Type B pancreatic cell (in vitro differentiated cells): ENCODE results near the gene ARMC5. TPM values are rescaled to one million over a fixed set of nuclear protein-coding genes. Genes with fewer than 3 reads are reported as not detected.
A peak's percentile ranks its signal among the peaks of the same experiment; 100 is the strongest.
"Not testable (repeated sequence)": the region's sequence is repeated elsewhere in the genome, so short reads cannot be mapped to it uniquely, and the experiment has no call there.

Experiments used
- DNase-seq: peaks from one replicate; pipeline ENCODE4 v3.0.0; 2021; ENCODE audit warnings: mixed read lengths; ENCODE audit not compliant: unreplicated experiment; ENCODE audit errors: extremely low spot score
- H3K27ac Mint-ChIP-seq: 2 replicates; pipeline ENCODE4 v1.8.0; 2021; ENCODE audit warnings: mild to moderate bottlenecking, mixed read lengths
- H3K27me3 Mint-ChIP-seq: 2 replicates; pipeline ENCODE4 v1.8.0; 2021; ENCODE audit warnings: mixed read lengths
- H3K36me3 Mint-ChIP-seq: 2 replicates; pipeline ENCODE4 v1.8.0; 2021; ENCODE audit warnings: mixed read lengths
- H3K4me1 Mint-ChIP-seq: one replicate; pipeline ENCODE4 v1.8.0; 2021; ENCODE audit warnings: mixed read lengths; ENCODE audit not compliant: unreplicated experiment
- H3K4me3 Mint-ChIP-seq: 2 replicates; pipeline ENCODE4 v1.8.0; 2021; ENCODE audit warnings: mild to moderate bottlenecking, mixed read lengths
- H3K9me3 Mint-ChIP-seq: 2 replicates; pipeline ENCODE4 v1.8.0; 2021; ENCODE audit warnings: mixed read lengths
- total RNA-seq: library from RNA; stranded (reverse); gene quantifications from 2 replicates; pipeline ENCODE4 v1.2.1, GENCODE V29; 2021; ENCODE audit warnings: low replicate concordance
- TF ChIP-seq, protein P1 (sequence below): fragments of 200-600 bp; sonication (generic); conservative IDR thresholded peaks from 2 replicates; pipeline ENCODE4 v1.5.0; 2021; ENCODE audit warnings: antibody characterized with exemption, mild to moderate bottlenecking

Gene ARMC5
- total RNA-seq, 1 donor from 2014 or later, result 11.1 TPM

DNA sequence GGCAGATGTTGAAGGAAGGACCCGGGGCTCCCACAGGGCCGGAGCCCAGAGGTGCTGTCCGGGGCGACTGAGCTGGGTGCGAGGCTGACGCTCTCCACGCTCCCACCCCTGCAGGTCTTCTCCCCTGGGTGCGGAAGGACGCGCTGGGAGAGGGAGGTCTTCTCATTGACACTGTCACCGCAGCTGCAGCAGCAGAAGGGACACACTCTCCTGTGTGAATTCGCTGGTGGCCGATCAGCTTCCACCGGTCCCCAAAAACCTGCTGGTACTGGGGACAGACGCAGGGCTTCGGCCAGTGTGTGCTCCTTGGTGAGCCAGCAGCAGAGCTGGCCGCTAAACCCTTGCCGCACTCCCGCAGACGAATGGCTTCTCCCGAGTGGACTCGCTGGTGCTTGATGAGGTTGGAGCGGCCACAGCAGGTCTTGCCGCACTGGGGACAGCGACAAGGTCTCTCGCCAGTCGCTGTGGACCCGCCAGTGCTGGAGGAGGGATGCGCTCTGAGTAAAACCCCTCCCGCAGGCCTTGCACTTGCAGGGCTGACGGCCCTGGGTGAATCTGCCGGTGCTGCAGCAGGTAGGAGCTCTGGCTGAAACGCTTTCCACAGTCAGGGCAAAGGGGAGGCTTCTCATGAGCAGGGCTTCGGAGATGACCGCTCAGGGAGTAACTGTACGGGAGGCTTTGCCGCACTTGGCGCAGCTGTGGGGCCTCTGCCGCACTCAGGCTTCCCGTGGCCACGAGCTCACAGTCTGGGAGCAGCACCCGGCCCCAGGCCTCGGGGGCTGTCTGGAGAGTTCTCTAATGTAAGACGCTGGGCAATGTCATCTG lies 22.9 kb upstream of the ARMC5 start:
- no peak for DNase-seq
- H3K36me3 Mint-ChIP-seq, result no peaks in the 10 kb centered on the region
- H3K4me1 Mint-ChIP-seq, result no peaks in the 10 kb centered on the region
- H3K9me3 Mint-ChIP-seq, result no peaks in the 10 kb centered on the region
- H3K27ac Mint-ChIP-seq, result no peak overlapping the region
- TF ChIP-seq, protein P1, sequence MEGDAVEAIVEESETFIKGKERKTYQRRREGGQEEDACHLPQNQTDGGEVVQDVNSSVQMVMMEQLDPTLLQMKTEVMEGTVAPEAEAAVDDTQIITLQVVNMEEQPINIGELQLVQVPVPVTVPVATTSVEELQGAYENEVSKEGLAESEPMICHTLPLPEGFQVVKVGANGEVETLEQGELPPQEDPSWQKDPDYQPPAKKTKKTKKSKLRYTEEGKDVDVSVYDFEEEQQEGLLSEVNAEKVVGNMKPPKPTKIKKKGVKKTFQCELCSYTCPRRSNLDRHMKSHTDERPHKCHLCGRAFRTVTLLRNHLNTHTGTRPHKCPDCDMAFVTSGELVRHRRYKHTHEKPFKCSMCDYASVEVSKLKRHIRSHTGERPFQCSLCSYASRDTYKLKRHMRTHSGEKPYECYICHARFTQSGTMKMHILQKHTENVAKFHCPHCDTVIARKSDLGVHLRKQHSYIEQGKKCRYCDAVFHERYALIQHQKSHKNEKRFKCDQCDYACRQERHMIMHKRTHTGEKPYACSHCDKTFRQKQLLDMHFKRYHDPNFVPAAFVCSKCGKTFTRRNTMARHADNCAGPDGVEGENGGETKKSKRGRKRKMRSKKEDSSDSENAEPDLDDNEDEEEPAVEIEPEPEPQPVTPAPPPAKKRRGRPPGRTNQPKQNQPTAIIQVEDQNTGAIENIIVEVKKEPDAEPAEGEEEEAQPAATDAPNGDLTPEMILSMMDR, result no peak
- H3K4me3 Mint-ChIP-seq, result no peak overlapping the region
- H3K27me3 Mint-ChIP-seq, result no peaks in the 10 kb centered on the region

DNA sequence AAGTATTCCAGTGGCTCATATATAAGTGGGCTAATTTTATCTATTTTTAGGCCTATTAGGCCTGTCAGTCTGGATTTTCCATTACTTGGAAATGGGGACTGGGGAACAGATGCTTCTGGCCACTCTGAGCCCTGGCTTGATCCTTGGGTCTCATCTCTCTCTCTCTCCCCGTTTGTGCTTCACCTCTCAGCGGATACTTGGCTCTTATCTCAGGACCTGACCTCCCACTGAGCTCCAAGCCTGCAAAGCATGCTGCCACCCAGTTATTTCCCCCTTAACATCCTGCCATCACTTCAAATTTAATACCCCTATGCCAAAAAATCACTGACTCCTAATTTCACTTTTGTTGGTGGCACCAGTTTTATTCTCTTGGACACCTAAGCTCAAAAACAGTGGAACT lies 20.9 kb upstream of the ARMC5 start:
- no peak for DNase-seq
- peaks cover 3% of the 10 kb centered on the region for H3K27me3 Mint-ChIP-seq
- H3K9me3 Mint-ChIP-seq, result no peaks in the 10 kb centered on the region
- H3K27ac Mint-ChIP-seq, result no peak overlapping the region
- H3K4me1 Mint-ChIP-seq, result peaks cover 5% of the 10 kb centered on the region
- H3K36me3 Mint-ChIP-seq, result no peaks in the 10 kb centered on the region
- TF ChIP-seq, protein P1, result no peak
- H3K4me3 Mint-ChIP-seq, result no peak overlapping the region

DNA sequence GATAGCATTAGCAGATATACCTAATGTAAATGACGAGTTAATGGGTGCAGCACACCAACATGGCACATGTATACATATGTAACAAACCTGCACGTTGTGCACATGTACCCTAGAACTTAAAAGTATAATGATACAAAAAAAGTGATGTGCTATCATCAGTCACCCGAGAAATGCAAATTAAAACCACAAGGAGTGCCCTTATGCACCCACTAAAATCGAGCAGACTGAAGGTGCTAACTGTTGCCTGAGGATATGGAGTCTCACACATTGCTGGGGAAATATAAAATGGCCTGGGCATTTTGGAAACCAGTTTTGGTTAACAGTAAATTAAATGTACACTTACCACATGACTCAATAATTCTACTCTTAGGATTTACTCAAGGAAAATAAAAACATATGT lies 20.3 kb upstream of the ARMC5 start:
- not testable (repeated sequence) for H3K36me3 Mint-ChIP-seq, H3K4me3 Mint-ChIP-seq

DNA sequence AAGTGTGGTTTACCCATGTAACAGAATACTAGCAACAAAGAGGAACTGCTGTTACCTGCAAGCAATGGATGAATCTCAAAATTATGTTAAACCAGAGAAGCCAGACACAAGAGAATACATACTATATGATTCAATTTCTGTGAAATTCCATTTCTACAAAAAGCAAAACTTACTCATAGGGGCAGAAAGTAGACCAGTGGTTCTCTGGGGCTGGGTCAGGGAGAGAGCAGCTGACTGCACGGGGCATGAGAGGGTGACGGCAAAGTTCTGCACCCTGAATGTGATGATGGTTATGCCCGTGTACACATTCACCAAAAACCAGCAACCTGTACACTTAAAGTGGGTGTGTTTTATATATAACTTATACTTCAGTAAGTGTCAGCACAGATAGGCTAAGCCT lies 19.8 kb upstream of the ARMC5 start:
- no peaks in the 10 kb centered on the region for H3K36me3 Mint-ChIP-seq
- no peak overlapping the region for H3K4me3 Mint-ChIP-seq
- H3K27me3 Mint-ChIP-seq, result peaks cover 3% of the 10 kb centered on the region
- no peak overlapping the region for H3K27ac Mint-ChIP-seq
- no peak for DNase-seq
- TF ChIP-seq, protein P1, result no peak
- peaks cover 5% of the 10 kb centered on the region for H3K4me1 Mint-ChIP-seq
- no peaks in the 10 kb centered on the region for H3K9me3 Mint-ChIP-seq

More for the DNA sequence above, 20.3 kb upstream of the ARMC5 start:
- not testable (repeated sequence) for H3K27ac Mint-ChIP-seq, H3K4me1 Mint-ChIP-seq, DNase-seq, H3K27me3 Mint-ChIP-seq, H3K9me3 Mint-ChIP-seq

DNA sequence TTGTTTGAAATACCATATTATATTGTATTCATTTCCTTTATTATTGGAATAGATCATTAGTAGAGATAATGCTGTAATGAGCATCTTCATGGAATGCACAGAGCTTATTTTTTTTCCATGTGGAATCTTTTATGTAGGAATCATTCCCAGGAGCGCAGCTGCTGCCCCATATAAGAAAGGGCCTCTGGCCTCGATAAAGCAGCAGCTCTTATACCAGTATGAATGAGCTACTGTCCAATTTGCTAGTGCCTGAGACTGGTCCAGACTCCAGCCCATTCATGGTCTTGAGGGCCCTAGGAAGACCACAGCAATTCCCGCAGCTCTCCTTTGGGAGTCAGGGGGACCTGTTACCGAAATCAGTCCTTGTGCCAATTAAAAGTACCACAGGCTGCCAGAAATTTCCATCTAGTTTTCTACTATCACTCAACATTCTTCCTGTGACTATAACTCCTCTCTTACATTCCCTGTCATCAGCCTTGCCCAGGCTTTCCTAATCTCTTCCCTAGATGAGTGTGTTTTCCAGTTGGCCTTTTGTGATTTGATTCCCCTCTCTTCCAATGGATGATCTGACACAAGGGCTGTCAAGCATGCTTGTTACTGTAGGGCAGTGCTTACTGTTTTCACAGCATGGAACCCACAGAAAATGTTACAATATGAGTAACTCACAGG lies 18.7 kb upstream of the ARMC5 start:
- H3K36me3 Mint-ChIP-seq, result no peaks in the 10 kb centered on the region

More for the DNA sequence above, 18.7 kb upstream of the ARMC5 start:
- H3K9me3 Mint-ChIP-seq, result no peaks in the 10 kb centered on the region
- no peak for DNase-seq
- peaks cover 5% of the 10 kb centered on the region for H3K4me1 Mint-ChIP-seq
- H3K4me3 Mint-ChIP-seq, result peak overlapping the region; percentile 2
- H3K27ac Mint-ChIP-seq, result no peak overlapping the region
- H3K27me3 Mint-ChIP-seq, result peaks cover 8% of the 10 kb centered on the region
- TF ChIP-seq, protein P1, result no peak
